ENCODE measurements around the gene IRX1.

The IRX1 gene

DNA sequence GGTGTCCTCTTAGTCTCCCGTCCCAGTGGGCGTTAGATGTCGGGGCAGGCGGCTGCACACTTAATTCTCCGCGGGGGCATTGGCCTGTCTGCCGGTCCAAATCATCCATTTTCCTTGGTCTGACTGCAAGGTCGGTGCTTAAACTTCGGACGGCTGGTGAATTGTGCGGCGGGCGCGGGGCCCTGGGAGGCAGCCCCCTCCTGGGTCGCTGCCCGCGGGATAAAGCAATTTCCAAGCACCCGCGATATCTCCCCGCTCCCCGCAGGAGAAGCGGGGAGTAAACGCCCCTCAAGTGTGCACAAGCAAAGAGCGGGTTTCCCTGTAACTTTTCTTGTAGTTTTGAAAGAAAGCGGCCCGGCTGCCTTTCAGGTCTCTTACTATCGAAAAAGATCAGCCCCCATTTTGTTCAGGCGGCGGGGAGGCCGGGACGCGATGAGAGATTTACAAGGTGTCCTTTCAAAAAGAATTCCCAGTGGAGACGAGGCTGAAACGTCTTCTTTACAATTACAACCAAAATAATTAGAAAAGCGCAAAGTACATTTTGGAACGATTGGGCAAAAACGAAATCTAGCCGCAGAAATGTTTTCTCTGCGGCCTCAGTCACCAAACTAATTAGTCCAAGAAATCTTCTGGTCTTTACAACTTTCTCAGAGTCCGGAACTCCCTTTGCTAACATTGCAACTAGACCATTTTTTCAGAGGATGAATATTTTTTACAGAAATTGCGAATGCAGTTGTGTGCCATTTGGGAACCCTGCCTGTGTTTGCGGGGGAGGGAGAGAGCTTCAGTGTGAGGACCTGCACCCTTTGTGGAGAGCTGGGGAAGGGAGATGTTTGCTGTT is 1.8 kb downstream of the IRX1 start:
- no peak overlapping the region for H3K27ac ChIP-seq (ENCODE audit: insufficient read depth in 1 of 2, low read depth in 1 of 2, low read length in 2 of 2, poor library complexity in 1 of 2, severe bottlenecking in 2 of 2)
- POLR2A ChIA-PET, result no interaction called here
- DNase-seq, result no peak
- 7% methylated on average over 35 of the region's 42 CpGs for WGBS (ENCODE audit: insufficient coverage)
- peaks cover 0 to 30% (median 12%) of the 10 kb centered on the region in 4 experiments for H3K4me1 ChIP-seq (ENCODE audit: control extremely low read depth in 1 of 4, control insufficient read depth in 4 of 4, insufficient read depth in 4 of 4, low read length in 3 of 4)
- no peak overlapping the region for H3K4me3 ChIP-seq (ENCODE audit: control insufficient read depth in 1 of 7, extremely low read depth in 1 of 7, insufficient read depth in 4 of 7, low read depth in 2 of 7, low read length in 6 of 7)
- CTCF ChIA-PET, result no interaction called here
- no peaks in the 10 kb centered on the region for H3K36me3 ChIP-seq (ENCODE audit: control insufficient read depth in 4 of 4, insufficient read depth in 4 of 4, low read length in 3 of 4)
- H3K27me3 ChIP-seq (replicated peaks in 2 of 5; ENCODE audit: control insufficient read depth in 4 of 5, insufficient read depth in 5 of 5, low read length in 4 of 5), result peaks cover 15 to 97% (median 50%) of the 10 kb centered on the region in 5 experiments
- peaks cover 0 to 4% (median 0%) of the 10 kb centered on the region in 5 experiments for H3K9me3 ChIP-seq (ENCODE audit: control extremely low read depth in 1 of 5, control insufficient read depth in 4 of 5, insufficient read depth in 2 of 5, low read depth in 1 of 5, low read length in 4 of 5)

- H3K4me1 ChIP-seq (ENCODE audit: control extremely low read depth in 1 of 4, control insufficient read depth in 4 of 4, insufficient read depth in 4 of 4, low read length in 3 of 4), result peaks cover 0 to 33% (median 14%) of the 10 kb centered on the region in 4 experiments
- H3K9me3 ChIP-seq (ENCODE audit: control extremely low read depth in 1 of 5, control insufficient read depth in 4 of 5, insufficient read depth in 2 of 5, low read depth in 1 of 5, low read length in 4 of 5), result peaks cover 0 to 4% (median 0%) of the 10 kb centered on the region in 5 experiments
- peaks cover 15 to 97% (median 45%) of the 10 kb centered on the region in 5 experiments for H3K27me3 ChIP-seq (replicated peaks in 2 of 5; ENCODE audit: control insufficient read depth in 4 of 5, insufficient read depth in 5 of 5, low read length in 4 of 5)
- POLR2A ChIA-PET, result no interaction called here
- H3K27ac ChIP-seq (ENCODE audit: insufficient read depth in 1 of 2, low read depth in 1 of 2, low read length in 2 of 2, poor library complexity in 1 of 2, severe bottlenecking in 2 of 2), result no peak overlapping the region
- H3K36me3 ChIP-seq (ENCODE audit: control insufficient read depth in 4 of 4, insufficient read depth in 4 of 4, low read length in 3 of 4), result no peaks in the 10 kb centered on the region
- CTCF ChIA-PET, result interaction anchor here (1.2 kb wide), 1 partner anchor 697 kb away, joined by 5 read pairs; no protein-coding TSS in a partner anchor
- no peak overlapping the region for H3K4me3 ChIP-seq (ENCODE audit: control insufficient read depth in 1 of 7, extremely low read depth in 1 of 7, insufficient read depth in 4 of 7, low read depth in 2 of 7, low read length in 6 of 7)
- no peak for DNase-seq
- 5% methylated on average over 4 of the region's 8 CpGs for WGBS (ENCODE audit: insufficient coverage)
These were observed 2.6 kb downstream of the IRX1 start for GRCh38 chr5:3598207-3598606.

DNA sequence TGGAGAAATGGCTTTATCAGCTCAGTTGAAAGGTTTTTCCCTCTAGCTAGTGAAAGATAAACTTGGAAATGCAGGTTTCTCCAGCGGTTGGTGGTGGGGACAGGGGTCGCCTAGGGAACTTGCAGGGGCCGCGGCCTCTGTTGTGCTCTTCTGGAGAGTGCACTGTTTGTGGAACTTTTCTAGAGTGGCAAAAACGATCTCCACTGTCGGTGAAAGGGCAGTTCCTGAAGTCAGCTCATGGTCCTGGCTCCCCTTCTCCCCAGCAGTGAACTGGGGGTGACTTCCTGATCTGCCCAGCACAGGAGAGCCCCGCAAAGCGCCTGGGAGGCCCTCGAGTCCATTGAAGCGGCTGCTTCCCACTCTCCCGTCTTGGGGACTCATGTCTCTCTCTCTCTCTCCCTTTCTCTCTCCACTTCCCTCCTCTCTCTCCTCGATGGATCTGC is 3.2 kb downstream of the IRX1 start:
- 8% methylated on average over 12 of the region's 12 CpGs for WGBS (ENCODE audit: insufficient coverage)
- Histone ChIP-seq H3K27me3 (replicated peaks in 2 of 5; ENCODE audit: control insufficient read depth in 4 of 5, insufficient read depth in 5 of 5, low read length in 4 of 5) (peaks cover 9 to 97% (median 47%) of the 10 kb centered on the region in 5 experiments), H3K4me1 (ENCODE audit: control extremely low read depth in 1 of 4, control insufficient read depth in 4 of 4, insufficient read depth in 4 of 4, low read length in 3 of 4) (peaks cover 0 to 33% (median 14%) of the 10 kb centered on the region in 4 experiments), H3K27ac (ENCODE audit: insufficient read depth in 1 of 2, low read depth in 1 of 2, low read length in 2 of 2, poor library complexity in 1 of 2, severe bottlenecking in 2 of 2) (no peak overlapping the region), H3K9me3 (ENCODE audit: control extremely low read depth in 1 of 5, control insufficient read depth in 4 of 5, insufficient read depth in 2 of 5, low read depth in 1 of 5, low read length in 4 of 5) (peaks cover 0 to 4% (median 0%) of the 10 kb centered on the region in 5 experiments), H3K4me3 (ENCODE audit: control insufficient read depth in 1 of 7, extremely low read depth in 1 of 7, insufficient read depth in 4 of 7, low read depth in 2 of 7, low read length in 6 of 7) (no peak overlapping the region), H3K36me3 (ENCODE audit: control insufficient read depth in 4 of 4, insufficient read depth in 4 of 4, low read length in 3 of 4) (no peaks in the 10 kb centered on the region)
- DNase-seq, result no peak
- ChIA-PET CTCF (interaction anchor here (1.2 kb wide), 1 partner anchor 697 kb away, joined by 5 read pairs; no protein-coding TSS in a partner anchor), POLR2A (no interaction called here)

- peaks cover 0 to 4% (median 0%) of the 10 kb centered on the region in 5 experiments for H3K9me3 ChIP-seq (ENCODE audit: control extremely low read depth in 1 of 5, control insufficient read depth in 4 of 5, insufficient read depth in 2 of 5, low read depth in 1 of 5, low read length in 4 of 5)
- 6% methylated on average over 56 of the region's 86 CpGs for WGBS (ENCODE audit: insufficient coverage)
- DNase-seq, result peak; percentile 44 to 59 (median 51)
These were observed 3.8 kb downstream of the IRX1 start for GRCh38 chr5:3599226-3600105.

GRCh38 chr5:3600106-3601060 is 4.8 kb downstream of the IRX1 start:
- CTCF ChIA-PET, result interaction anchor here (0.6 kb wide), 1 partner anchor 9 kb away, joined by 5 read pairs; no protein-coding TSS in a partner anchor
- Histone ChIP-seq H3K27me3 (replicated peaks in 2 of 5; ENCODE audit: control insufficient read depth in 4 of 5, insufficient read depth in 5 of 5, low read length in 4 of 5) (peaks cover 7 to 97% (median 56%) of the 10 kb centered on the region in 5 experiments), H3K4me1 (ENCODE audit: control extremely low read depth in 1 of 4, control insufficient read depth in 4 of 4, insufficient read depth in 4 of 4, low read length in 3 of 4) (peaks cover 0 to 20% (median 7%) of the 10 kb centered on the region in 4 experiments), H3K4me3 (ENCODE audit: control insufficient read depth in 1 of 7, extremely low read depth in 1 of 7, insufficient read depth in 4 of 7, low read depth in 2 of 7, low read length in 6 of 7) (peak overlapping the region in 2 of 7 experiments; percentile 4 to 23), H3K36me3 (ENCODE audit: control insufficient read depth in 4 of 4, insufficient read depth in 4 of 4, low read length in 3 of 4) (no peaks in the 10 kb centered on the region), H3K27ac (ENCODE audit: insufficient read depth in 1 of 2, low read depth in 1 of 2, low read length in 2 of 2, poor library complexity in 1 of 2, severe bottlenecking in 2 of 2) (no peak overlapping the region), H3K9me3 (ENCODE audit: control extremely low read depth in 1 of 5, control insufficient read depth in 4 of 5, insufficient read depth in 2 of 5, low read depth in 1 of 5, low read length in 4 of 5) (peaks cover 0 to 4% (median 0%) of the 10 kb centered on the region in 5 experiments)
- DNase-seq, result no peak
- POLR2A ChIA-PET, result no interaction called here
- WGBS (ENCODE audit: insufficient coverage), result 3% methylated on average over 42 of the region's 71 CpGs

More at GRCh38 chr5:3599226-3600105, 3.8 kb downstream of the IRX1 start:
- Histone ChIP-seq H3K27me3 (replicated peaks in 2 of 5; ENCODE audit: control insufficient read depth in 4 of 5, insufficient read depth in 5 of 5, low read length in 4 of 5) (peaks cover 7 to 97% (median 49%) of the 10 kb centered on the region in 5 experiments), H3K4me1 (ENCODE audit: control extremely low read depth in 1 of 4, control insufficient read depth in 4 of 4, insufficient read depth in 4 of 4, low read length in 3 of 4) (peaks cover 0 to 27% (median 11%) of the 10 kb centered on the region in 4 experiments), H3K4me3 (ENCODE audit: control insufficient read depth in 1 of 7, extremely low read depth in 1 of 7, insufficient read depth in 4 of 7, low read depth in 2 of 7, low read length in 6 of 7) (no peak overlapping the region), H3K36me3 (ENCODE audit: control insufficient read depth in 4 of 4, insufficient read depth in 4 of 4, low read length in 3 of 4) (no peaks in the 10 kb centered on the region), H3K27ac (ENCODE audit: insufficient read depth in 1 of 2, low read depth in 1 of 2, low read length in 2 of 2, poor library complexity in 1 of 2, severe bottlenecking in 2 of 2) (no peak overlapping the region)
- CTCF ChIA-PET, result interaction anchor here (1.2 kb wide), 1 partner anchor 696 kb away, joined by 5 read pairs; no protein-coding TSS in a partner anchor
- POLR2A ChIA-PET, result no interaction called here

GRCh38 chr5:3601061-3601710 is 5.6 kb downstream of the IRX1 start:
- no peak for DNase-seq
- 14% methylated on average over 7 of the region's 23 CpGs for WGBS (ENCODE audit: insufficient coverage)
- peaks cover 0 to 19% (median 6%) of the 10 kb centered on the region in 4 experiments for H3K4me1 ChIP-seq (ENCODE audit: control extremely low read depth in 1 of 4, control insufficient read depth in 4 of 4, insufficient read depth in 4 of 4, low read length in 3 of 4)
- CTCF ChIA-PET, result interaction anchor here (0.6 kb wide), 1 partner anchor 8 kb away, joined by 5 read pairs; no protein-coding TSS in a partner anchor
- H3K27ac ChIP-seq (ENCODE audit: insufficient read depth in 1 of 2, low read depth in 1 of 2, low read length in 2 of 2, poor library complexity in 1 of 2, severe bottlenecking in 2 of 2), result no peak overlapping the region
- no peak overlapping the region for H3K4me3 ChIP-seq (ENCODE audit: control insufficient read depth in 1 of 7, extremely low read depth in 1 of 7, insufficient read depth in 4 of 7, low read depth in 2 of 7, low read length in 6 of 7)
- POLR2A ChIA-PET, result no interaction called here
- no peaks in the 10 kb centered on the region for H3K36me3 ChIP-seq (ENCODE audit: control insufficient read depth in 4 of 4, insufficient read depth in 4 of 4, low read length in 3 of 4)
- peaks cover 0 to 4% (median 0%) of the 10 kb centered on the region in 5 experiments for H3K9me3 ChIP-seq (ENCODE audit: control extremely low read depth in 1 of 5, control insufficient read depth in 4 of 5, insufficient read depth in 2 of 5, low read depth in 1 of 5, low read length in 4 of 5)
- H3K27me3 ChIP-seq (replicated peaks in 2 of 5; ENCODE audit: control insufficient read depth in 4 of 5, insufficient read depth in 5 of 5, low read length in 4 of 5), result peaks cover 7 to 100% (median 62%) of the 10 kb centered on the region in 5 experiments
